ENCODE data around the gene PI4K2A.

DNA sequence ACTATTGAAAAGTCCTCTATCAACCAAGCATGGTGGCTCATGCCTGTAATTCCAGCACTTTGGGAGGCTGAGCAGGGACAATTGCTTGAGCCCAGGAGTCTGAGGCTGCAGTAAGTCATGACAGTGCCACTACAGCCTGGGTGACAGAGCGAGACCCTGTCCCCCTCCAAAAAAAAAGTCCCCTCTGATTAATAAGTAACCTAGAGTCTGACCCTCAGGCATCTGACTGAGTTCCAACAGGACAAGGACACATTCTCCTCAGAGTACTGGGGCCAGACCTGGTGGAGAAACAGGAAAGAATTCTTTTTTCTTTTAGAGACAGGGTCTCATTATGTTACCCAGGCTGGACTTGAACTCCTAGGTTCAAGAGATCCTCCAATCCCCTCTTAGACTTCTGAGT, 17.2 kb upstream of the PI4K2A start:
- TF ChIP-seq, protein P1, sequence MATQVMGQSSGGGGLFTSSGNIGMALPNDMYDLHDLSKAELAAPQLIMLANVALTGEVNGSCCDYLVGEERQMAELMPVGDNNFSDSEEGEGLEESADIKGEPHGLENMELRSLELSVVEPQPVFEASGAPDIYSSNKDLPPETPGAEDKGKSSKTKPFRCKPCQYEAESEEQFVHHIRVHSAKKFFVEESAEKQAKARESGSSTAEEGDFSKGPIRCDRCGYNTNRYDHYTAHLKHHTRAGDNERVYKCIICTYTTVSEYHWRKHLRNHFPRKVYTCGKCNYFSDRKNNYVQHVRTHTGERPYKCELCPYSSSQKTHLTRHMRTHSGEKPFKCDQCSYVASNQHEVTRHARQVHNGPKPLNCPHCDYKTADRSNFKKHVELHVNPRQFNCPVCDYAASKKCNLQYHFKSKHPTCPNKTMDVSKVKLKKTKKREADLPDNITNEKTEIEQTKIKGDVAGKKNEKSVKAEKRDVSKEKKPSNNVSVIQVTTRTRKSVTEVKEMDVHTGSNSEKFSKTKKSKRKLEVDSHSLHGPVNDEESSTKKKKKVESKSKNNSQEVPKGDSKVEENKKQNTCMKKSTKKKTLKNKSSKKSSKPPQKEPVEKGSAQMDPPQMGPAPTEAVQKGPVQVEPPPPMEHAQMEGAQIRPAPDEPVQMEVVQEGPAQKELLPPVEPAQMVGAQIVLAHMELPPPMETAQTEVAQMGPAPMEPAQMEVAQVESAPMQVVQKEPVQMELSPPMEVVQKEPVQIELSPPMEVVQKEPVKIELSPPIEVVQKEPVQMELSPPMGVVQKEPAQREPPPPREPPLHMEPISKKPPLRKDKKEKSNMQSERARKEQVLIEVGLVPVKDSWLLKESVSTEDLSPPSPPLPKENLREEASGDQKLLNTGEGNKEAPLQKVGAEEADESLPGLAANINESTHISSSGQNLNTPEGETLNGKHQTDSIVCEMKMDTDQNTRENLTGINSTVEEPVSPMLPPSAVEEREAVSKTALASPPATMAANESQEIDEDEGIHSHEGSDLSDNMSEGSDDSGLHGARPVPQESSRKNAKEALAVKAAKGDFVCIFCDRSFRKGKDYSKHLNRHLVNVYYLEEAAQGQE (tag by site-specific recombination; IDR thresholded peaks at IDR 0.05) = no peak
- TF ChIP-seq, protein P2, sequence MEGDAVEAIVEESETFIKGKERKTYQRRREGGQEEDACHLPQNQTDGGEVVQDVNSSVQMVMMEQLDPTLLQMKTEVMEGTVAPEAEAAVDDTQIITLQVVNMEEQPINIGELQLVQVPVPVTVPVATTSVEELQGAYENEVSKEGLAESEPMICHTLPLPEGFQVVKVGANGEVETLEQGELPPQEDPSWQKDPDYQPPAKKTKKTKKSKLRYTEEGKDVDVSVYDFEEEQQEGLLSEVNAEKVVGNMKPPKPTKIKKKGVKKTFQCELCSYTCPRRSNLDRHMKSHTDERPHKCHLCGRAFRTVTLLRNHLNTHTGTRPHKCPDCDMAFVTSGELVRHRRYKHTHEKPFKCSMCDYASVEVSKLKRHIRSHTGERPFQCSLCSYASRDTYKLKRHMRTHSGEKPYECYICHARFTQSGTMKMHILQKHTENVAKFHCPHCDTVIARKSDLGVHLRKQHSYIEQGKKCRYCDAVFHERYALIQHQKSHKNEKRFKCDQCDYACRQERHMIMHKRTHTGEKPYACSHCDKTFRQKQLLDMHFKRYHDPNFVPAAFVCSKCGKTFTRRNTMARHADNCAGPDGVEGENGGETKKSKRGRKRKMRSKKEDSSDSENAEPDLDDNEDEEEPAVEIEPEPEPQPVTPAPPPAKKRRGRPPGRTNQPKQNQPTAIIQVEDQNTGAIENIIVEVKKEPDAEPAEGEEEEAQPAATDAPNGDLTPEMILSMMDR (tag by site-specific recombination; IDR thresholded peaks at IDR 0.05) = no peak
- TF ChIP-seq ZNF274 (IDR thresholded peaks at IDR 0.05; ENCODE audit: low read length) (no peak), ZNF274 (tag by site-specific recombination; IDR thresholded peaks at IDR 0.05; ENCODE audit: borderline replicate concordance) (no peak), ZNF311 (tag by site-specific recombination; IDR thresholded peaks at IDR 0.05; ENCODE audit: borderline replicate concordance) (no peak), ZNF2 (tag by site-specific recombination; IDR thresholded peaks at IDR 0.05) (no peak)
- TF ChIP-seq, protein P3, sequence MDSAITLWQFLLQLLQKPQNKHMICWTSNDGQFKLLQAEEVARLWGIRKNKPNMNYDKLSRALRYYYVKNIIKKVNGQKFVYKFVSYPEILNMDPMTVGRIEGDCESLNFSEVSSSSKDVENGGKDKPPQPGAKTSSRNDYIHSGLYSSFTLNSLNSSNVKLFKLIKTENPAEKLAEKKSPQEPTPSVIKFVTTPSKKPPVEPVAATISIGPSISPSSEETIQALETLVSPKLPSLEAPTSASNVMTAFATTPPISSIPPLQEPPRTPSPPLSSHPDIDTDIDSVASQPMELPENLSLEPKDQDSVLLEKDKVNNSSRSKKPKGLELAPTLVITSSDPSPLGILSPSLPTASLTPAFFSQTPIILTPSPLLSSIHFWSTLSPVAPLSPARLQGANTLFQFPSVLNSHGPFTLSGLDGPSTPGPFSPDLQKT (IDR thresholded peaks at IDR 0.05; ENCODE audit: borderline replicate concordance, low read depth, low read length) = no peak
- TF ChIP-seq, protein P4, sequence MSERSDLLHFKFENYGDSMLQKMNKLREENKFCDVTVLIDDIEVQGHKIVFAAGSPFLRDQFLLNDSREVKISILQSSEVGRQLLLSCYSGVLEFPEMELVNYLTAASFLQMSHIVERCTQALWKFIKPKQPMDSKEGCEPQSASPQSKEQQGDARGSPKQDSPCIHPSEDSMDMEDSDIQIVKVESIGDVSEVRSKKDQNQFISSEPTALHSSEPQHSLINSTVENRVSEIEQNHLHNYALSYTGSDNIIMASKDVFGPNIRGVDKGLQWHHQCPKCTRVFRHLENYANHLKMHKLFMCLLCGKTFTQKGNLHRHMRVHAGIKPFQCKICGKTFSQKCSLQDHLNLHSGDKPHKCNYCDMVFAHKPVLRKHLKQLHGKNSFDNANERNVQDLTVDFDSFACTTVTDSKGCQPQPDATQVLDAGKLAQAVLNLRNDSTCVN (tag by site-specific recombination; optimal IDR thresholded peaks at IDR 0.05) = no peak
